Mesothelial cell of epicardium (in vitro differentiated cells): Measurements from ENCODE around the gene CCR5. TPM values are rescaled to one million over a fixed set of nuclear protein-coding genes. Genes with fewer than 3 reads are reported as not detected.
A peak's percentile ranks its signal among the peaks of the same experiment; 100 is the strongest.

Experiments
- DNase-seq, 2 experiments: peaks; one replicate each; pipeline ENCODE4 v3.0.0; 2021; ENCODE audit warnings: low spot score in 2 of 2; ENCODE audit not compliant: unreplicated experiment in 2 of 2
- H3K27ac Mint-ChIP-seq: 2 replicates; pipeline ENCODE4 v1.8.0; 2021; ENCODE audit warnings: mixed read lengths
- H3K27me3 Mint-ChIP-seq: 2 replicates; pipeline ENCODE4 v1.8.0; 2021; ENCODE audit warnings: low read depth, mixed read lengths
- H3K36me3 Mint-ChIP-seq: 2 replicates; pipeline ENCODE4 v1.8.0; 2021; ENCODE audit warnings: mixed read lengths
- H3K4me1 Mint-ChIP-seq: 2 replicates; pipeline ENCODE4 v1.8.0; 2021; ENCODE audit warnings: mixed read lengths
- H3K4me3 Mint-ChIP-seq: 2 replicates; pipeline ENCODE4 v1.8.0; 2021; ENCODE audit warnings: mild to moderate bottlenecking, moderate library complexity, mixed read lengths
- H3K9me3 Mint-ChIP-seq: 2 replicates; pipeline ENCODE4 v1.8.0; 2021; ENCODE audit warnings: mixed read lengths
- total RNA-seq: library from RNA; stranded (reverse); gene quantifications from 3 replicates; pipeline ENCODE4 v1.2.1, GENCODE V29; 2021
- TF ChIP-seq, protein P1 (sequence below): fragments of 200-600 bp; sonication (generic); IDR thresholded peaks from one replicate; pipeline ENCODE4 v1.5.0; 2021; ENCODE audit warnings: antibody characterized with exemption; ENCODE audit not compliant: unreplicated experiment

Gene CCR5
- total RNA-seq, 1 donor from 2014 or later, result not detected

GRCh38 chr3:46365737-46366524 lies 4.8 kb upstream of the CCR5 start:
- Mint-ChIP-seq H3K27me3 (peaks cover 38% of the 10 kb centered on the region), H3K36me3 (no peaks in the 10 kb centered on the region), H3K9me3 (no peaks in the 10 kb centered on the region), H3K4me3 (no peak overlapping the region), H3K27ac (no peak overlapping the region), H3K4me1 (peaks cover 7% of the 10 kb centered on the region)
- TF ChIP-seq, protein P1, sequence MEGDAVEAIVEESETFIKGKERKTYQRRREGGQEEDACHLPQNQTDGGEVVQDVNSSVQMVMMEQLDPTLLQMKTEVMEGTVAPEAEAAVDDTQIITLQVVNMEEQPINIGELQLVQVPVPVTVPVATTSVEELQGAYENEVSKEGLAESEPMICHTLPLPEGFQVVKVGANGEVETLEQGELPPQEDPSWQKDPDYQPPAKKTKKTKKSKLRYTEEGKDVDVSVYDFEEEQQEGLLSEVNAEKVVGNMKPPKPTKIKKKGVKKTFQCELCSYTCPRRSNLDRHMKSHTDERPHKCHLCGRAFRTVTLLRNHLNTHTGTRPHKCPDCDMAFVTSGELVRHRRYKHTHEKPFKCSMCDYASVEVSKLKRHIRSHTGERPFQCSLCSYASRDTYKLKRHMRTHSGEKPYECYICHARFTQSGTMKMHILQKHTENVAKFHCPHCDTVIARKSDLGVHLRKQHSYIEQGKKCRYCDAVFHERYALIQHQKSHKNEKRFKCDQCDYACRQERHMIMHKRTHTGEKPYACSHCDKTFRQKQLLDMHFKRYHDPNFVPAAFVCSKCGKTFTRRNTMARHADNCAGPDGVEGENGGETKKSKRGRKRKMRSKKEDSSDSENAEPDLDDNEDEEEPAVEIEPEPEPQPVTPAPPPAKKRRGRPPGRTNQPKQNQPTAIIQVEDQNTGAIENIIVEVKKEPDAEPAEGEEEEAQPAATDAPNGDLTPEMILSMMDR, result no peak
- no peak for DNase-seq

- DNase-seq, result no peak
- TF ChIP-seq, protein P1, result no peak
- no peaks in the 10 kb centered on the region for H3K9me3 Mint-ChIP-seq
- H3K27ac Mint-ChIP-seq, result no peak overlapping the region
- H3K4me1 Mint-ChIP-seq, result peaks cover 7% of the 10 kb centered on the region
- H3K27me3 Mint-ChIP-seq, result peaks cover 41% of the 10 kb centered on the region
- no peak overlapping the region for H3K4me3 Mint-ChIP-seq
- H3K36me3 Mint-ChIP-seq, result no peaks in the 10 kb centered on the region
Measured at GRCh38 chr3:46367811-46368210, 2.9 kb upstream of the CCR5 start.

DNA sequence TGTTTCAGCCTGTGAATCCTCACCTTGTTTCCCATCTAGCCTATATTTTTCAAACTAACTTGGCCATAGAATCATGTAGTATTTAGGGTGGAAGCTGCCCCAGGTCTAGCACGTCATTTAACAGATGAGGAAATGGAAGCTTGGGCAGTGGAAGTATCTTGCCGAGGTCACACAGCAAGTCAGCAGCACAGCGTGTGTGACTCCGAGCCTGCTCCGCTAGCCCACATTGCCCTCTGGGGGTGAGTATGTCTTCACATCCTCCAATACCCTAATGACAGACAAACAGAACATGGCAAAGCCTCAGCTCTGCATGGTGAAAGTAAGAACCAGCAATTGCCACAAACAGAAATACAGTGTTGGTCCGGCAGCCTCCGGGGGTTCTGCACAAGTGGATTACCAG lies 2.2 kb upstream of the CCR5 start:
- peaks cover 7% of the 10 kb centered on the region for H3K4me1 Mint-ChIP-seq
- DNase-seq, result no peak

GRCh38 chr3:46369151-46369550 lies 1.6 kb upstream of the CCR5 start:
- Mint-ChIP-seq H3K9me3 (no peaks in the 10 kb centered on the region), H3K27ac (no peak overlapping the region), H3K27me3 (peaks cover 54% of the 10 kb centered on the region), H3K4me3 (no peak overlapping the region), H3K36me3 (no peaks in the 10 kb centered on the region), H3K4me1 (peaks cover 7% of the 10 kb centered on the region)
- no peak for DNase-seq
- TF ChIP-seq, protein P1, result no peak

More for the DNA sequence above, 2.2 kb upstream of the CCR5 start:
- no peak overlapping the region for H3K27ac Mint-ChIP-seq
- H3K9me3 Mint-ChIP-seq, result no peaks in the 10 kb centered on the region
- peaks cover 49% of the 10 kb centered on the region for H3K27me3 Mint-ChIP-seq
- TF ChIP-seq, protein P1, result no peak
- no peaks in the 10 kb centered on the region for H3K36me3 Mint-ChIP-seq
- no peak overlapping the region for H3K4me3 Mint-ChIP-seq

- Mint-ChIP-seq H3K4me3 (no peak overlapping the region), H3K4me1 (peaks cover 7% of the 10 kb centered on the region), H3K9me3 (no peaks in the 10 kb centered on the region), H3K27ac (no peak overlapping the region), H3K27me3 (peaks cover 56% of the 10 kb centered on the region), H3K36me3 (no peaks in the 10 kb centered on the region)
- TF ChIP-seq, protein P1, result no peak
- DNase-seq, result peak in 1 of 2 experiments; percentile 11
Measured at GRCh38 chr3:46369675-46370132, 1.0 kb upstream of the CCR5 start.
